WTC11 (cell line): ENCODE measurements around the gene DDX11.

Experiments used
- CTCF ChIP-seq: fragments of 200-600 bp; IDR thresholded peaks from 2 replicates; pipeline ENCODE4 v1.8.0; 2022; ENCODE audit warnings: antibody characterized with exemption
- E2F5 ChIP-seq: sonication (generic); formaldehyde crosslinking; IDR thresholded peaks from 2 replicates; pipeline ENCODE4 v1.8.1; 2022; ENCODE audit warnings: mild to moderate bottlenecking, moderate library complexity, missing genetic modification reagents
- KAT7 ChIP-seq: sonication (generic); formaldehyde crosslinking; IDR thresholded peaks from 2 replicates; pipeline ENCODE4 v1.8.1; 2023; ENCODE audit warnings: missing genetic modification reagents, mild to moderate bottlenecking, borderline replicate concordance
- ZNF121 ChIP-seq: sonication (generic); formaldehyde crosslinking; IDR thresholded peaks from 2 replicates; pipeline ENCODE4 v1.8.0; 2023; ENCODE audit warnings: missing genetic modification reagents

GRCh38 chr12:31035226-31035625 is 38.4 kb upstream of the DDX11 start:
- TF ChIP-seq CTCF (no peak), E2F5 (no peak), ZNF121 (CRISPR knock-in tag) (no peak), KAT7 (no peak)
